GM19324 (cell line): ENCODE data around the gene TGIF1.
"Not testable (repeated sequence)": the region's sequence is repeated elsewhere in the genome, so short reads cannot be mapped to it uniquely, and the experiment has no call there.

Source experiments
- ATAC-seq: cut with Tn5 transposase; IDR thresholded peaks from one replicate; pipeline ENCODE4 v1.9.1; 2021; ENCODE audit warnings: mild to moderate bottlenecking, moderate library complexity; ENCODE audit not compliant: unreplicated experiment, low FRiP score

Gene TGIF1

DNA sequence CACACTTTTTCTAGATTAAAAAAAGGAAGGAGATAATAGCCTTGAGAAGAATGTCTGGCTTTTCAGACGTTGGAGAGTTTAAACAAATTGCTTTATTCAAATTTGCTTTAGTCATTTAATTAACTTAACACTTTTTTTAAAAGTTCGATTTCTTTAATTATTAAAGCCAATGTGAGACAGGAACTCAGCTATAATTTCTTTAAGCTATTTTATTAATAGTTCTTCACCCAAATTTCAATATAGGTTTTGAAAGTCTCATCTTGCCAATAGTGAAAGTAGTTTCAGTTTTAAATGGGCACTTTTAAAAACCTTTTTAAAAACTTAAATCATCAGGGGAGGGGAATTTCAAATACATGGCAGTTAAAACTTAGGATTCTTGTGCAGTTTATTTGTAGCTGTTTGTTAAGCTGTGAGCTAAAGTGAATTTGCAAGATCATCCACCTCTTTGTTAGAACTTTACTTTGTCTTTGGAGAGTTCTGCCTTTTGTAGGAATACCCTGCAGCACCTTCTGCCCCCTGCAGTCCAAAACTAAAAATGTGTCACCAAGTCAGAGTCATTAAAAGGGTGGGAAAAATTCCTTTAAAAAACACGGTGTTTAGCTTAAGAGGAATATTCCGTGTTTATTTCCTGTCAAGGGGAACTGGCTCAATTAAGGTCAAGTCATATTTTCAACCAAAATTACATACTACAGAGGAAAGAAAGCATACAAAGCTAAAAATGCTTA, 4.6 kb downstream of the TGIF1 start:
- no peak for ATAC-seq

DNA sequence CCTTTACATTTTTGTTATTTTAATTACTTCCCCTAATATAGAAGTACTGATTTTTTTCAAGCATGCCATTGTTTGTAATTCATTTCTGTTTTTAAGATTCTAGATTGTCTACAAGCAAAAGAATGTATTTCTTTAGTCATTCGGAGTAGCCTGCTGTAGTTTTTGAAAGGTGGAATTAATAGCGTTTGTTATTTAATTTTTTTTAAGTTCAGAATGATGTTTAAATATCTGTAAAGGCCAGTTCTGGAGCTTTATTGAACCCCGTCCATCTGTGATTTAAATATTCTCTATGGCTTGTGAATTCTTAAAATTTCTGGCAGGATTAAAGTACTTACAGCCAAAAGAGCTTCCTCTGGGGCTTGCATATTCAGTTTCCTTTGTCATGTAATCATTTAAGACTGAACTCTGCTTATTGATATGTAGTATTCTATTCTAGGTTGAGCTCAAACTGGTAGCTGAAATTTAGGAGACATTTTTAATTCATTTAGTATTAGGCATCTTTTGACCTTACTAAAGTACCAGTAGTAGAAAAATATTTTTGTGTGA, 5.2 kb downstream of the TGIF1 start:
- no peak for ATAC-seq

DNA sequence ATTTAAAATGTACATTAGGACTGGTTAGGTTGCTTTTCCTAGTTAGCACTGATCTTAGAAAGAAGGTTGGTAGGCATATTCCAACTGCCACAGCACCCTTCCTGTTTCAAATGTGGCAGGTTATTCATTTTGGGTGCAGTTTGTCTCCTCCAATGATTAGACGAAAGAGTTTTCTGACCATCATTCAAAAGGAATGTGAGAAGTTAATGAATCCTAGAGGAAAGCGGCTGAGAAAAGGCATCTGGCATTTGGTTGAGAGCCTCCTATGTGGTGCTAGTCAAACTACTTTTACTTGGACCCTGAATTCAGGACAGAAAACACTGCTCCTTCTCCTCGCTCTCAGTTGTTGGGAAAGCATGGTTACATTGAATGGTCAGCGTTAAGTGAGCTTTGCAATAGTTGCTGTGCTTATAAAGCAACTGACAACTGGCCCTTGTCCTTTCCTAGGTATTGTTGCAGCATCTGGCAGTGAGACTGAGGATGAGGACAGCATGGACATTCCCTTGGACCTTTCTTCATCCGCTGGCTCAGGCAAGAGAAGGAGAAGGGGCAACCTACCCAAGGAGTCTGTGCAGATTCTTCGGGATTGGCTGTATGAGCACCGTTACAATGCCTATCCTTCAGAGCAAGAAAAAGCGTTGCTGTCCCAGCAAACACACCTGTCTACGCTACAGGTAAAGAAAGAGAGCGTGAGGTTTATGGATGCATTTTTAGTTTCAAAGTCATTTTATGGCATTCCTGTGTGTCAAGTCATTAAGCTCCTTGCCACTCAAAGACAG, 6.1 kb downstream of the TGIF1 start:
- ATAC-seq, result no peak

DNA sequence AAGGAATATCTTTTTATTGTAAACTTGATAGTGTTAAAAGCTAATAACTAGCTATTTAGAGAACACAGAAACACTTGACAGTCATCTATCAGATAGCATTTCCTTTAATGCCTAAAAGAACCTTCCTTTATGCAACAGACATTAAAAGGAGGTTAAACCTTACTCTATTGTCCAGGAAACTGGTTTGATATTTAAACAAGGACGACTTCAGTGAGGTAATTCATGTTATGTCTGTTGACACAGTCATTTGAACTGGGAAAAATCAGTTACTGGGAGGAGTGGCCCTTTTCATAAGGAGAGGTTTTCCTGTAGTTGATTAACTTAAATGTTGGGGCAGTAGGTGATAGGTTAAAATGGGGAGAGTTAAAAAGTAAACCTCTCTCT, 6.7 kb downstream of the TGIF1 start:
- no peak for ATAC-seq

DNA sequence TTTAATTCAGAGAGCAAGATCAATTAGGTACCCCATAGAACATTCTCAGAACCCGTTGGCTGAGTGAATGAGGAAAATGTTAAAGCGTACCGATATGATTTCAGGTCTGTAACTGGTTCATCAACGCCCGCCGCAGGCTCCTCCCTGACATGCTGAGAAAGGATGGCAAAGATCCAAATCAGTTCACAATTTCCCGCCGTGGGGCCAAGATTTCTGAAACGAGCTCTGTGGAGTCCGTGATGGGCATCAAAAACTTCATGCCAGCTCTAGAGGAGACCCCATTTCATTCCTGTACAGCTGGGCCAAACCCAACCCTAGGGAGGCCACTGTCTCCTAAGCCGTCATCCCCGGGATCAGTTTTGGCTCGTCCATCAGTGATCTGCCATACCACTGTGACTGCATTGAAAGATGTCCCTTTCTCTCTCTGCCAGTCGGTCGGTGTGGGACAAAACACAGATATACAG, 7.3 kb downstream of the TGIF1 start:
- ATAC-seq, result no peak

DNA sequence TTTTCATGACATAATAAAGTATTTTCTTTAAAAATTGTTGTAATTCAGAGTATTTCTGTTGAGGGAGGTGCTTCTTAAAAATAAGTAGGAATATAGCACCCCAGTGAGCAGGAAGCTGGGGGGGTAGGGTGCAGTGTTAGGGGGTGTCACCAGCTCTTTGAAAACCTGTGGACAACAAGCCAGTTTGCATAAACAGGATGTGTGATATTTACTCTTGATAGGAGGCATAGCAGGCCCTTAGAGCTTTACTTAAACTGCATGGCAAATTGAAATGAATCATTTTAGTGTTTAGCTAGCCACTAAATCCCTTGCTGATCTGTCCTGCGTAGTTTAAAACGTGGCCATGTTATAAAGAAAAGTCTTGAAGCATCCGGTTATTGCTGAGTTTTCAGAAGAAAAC, 8.4 kb downstream of the TGIF1 start:
- ATAC-seq, result no peak

DNA sequence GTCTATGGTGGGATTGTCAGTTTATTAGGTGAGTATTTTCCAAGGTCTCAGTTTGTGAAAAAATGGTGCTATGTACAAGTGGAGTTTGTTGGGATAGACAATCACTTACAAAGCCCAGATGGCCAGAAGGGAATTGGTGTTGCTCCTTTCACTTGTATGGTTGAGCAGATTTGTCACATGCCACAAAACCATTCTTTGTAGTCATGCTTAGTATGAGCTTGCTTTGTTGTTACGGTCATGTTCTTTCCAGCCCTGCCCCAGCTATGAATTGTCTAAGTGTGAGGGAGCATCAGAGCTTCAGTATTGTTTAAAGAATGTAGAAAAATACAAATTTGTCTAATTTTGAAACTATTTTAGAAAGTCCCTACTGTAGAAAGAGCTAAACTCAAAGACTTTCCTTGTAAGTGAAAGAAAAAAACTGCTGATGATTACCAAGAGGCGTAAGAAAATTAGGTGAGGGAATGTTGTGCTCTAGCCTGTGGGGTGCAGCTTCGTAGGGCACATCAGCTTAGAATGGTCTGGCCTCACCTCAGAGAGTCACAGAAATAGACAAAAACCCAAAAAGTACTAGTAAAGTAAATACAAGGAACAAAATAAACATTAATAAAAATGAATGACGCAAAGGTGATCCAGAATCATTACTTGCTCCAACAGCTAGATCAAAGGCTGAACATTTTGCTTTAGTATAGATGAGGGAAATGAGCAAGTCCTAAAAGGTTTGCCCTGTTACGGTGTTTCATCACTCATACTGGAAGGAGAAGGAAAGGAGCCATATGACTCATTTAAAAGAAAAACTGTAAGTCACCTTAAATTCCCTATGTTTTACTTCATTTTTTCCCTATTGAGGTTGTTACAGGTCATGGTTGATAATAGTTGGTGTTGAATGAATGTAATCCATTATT, 9.2 kb downstream of the TGIF1 start:
- ATAC-seq, result no peak

DNA sequence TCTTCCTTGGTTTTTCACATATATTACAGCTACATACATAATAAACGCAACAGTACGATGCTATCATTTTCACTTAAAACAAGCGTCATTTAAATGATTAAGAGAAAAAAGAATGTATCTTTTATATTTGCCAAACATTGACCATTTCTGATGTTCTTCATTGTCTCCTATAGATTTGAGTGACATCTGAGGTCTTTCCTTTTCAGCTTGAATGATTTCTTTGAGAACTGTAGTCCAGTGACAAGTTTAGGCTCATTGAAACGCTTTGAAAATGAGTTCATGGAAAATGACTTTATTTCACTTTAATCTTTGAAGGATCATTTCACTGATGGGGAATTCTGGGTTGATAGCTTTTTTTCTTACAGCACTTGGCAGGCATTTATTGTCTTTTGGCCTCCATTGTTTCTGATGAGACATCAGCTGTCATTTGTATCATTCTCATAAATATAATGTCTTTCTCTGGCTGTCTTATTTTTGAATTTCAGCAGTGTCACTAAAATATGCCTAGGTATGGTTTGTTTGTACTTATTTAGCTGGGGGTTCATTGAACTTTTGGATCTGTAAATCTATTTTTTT, 10.9 kb downstream of the TGIF1 start:
- ATAC-seq, result no peak

DNA sequence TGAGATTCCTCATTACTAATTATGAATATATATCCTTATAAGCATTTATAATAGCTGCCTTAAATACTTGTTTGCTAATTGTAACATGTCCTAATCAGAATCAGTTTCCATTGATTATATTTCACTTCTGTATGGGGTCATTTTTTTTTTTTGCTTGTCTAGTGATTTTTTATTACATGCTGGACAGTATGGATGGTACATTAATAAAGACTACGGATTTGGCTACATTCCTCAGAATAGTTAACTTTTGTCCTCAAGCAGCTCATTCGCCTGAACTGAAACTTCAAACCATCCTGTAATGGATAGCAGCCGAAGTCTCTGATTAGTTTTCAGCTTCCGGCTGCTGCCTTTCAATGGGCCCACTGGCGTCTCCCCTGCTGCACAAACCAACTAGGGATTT, 11.7 kb downstream of the TGIF1 start:
- ATAC-seq, result no peak

DNA sequence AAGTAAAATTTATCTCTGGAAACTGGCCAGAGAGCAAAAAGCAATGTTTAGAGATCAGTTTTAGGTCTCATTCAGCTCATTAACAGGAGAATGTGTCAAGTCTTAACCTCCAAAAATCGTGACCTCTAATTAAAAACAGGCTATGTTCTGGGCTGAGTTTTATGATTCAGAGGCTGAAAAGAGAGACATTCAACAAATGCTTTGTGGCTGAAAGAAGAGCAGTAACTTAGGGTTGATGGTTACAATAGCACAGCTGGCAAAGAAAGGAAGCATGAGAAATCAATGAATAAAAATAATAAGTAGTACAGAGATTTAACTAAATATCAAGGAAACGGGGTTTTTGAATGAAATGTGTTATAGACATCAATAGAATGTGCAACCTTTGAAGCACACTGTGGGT, 13.1 kb downstream of the TGIF1 start:
- ATAC-seq, result no peak

DNA sequence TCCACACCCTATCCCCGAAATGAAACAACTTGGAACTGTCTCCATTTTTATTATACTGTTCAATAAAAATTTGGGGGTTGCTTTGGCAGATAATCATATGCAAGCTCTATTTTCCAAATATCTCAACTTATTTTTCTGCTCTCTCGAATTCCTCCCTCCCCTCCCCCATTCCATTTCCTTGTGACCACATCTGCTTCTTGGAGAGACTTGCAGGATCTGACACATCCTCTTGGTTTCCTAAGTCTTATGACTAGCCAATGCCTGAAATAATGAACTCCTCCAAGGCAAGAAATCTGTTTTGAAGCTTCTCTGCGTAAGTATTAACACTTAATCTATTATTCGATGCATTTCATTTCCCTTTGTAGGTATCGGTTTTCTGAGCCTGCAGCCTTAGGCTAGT, 16.1 kb downstream of the TGIF1 start:
- no peak for ATAC-seq

DNA sequence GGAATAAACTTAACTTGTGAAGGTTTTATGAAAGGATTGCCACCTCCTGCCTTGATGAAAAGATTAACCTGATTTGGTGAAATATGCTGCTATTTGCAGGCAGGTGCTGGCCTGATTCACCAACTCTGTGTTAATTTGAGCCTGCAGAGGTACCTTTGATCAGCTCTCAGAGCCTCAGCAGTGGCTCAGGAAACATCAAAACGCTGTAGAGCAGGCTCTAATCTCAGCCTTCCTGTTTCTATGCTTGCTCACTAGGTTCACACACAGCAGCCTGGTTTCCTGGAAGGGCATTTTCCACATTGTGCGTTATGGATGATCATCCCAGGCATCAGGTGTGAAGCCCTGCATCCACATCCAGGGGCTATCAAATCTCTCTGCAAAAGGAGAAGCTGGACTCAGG, 16.9 kb downstream of the TGIF1 start:
- no peak for ATAC-seq

DNA sequence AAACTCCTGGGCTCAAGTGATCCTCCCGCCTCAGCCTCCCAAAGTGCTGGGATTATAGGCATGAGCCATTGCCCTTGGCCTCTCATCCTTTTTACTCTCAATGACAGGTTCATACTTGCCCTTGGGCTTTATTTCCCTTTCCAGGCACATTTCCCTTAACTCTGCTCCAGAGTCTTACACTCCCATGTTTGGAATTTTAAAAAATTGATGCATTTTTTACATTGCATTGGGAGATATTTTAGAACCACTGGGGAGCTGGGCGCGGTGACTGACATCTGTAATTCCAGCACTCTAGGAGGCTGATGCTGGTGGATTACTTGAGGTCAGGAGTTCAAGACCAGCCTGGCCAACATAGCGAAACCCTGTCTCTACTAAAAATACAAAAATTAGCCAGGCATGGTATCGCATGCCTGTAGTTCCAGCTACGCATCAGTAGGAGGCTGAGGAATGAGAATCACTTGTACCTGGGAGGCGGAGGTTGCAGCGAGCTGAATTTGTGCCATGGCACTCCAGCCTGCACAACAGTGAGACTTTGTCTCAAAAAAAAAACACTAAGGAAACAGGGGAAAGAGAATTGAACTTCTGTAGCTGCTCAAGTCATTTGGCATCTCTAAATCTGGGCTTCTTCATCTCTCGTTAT, 18.2 kb downstream of the TGIF1 start:
- no peak for ATAC-seq

DNA sequence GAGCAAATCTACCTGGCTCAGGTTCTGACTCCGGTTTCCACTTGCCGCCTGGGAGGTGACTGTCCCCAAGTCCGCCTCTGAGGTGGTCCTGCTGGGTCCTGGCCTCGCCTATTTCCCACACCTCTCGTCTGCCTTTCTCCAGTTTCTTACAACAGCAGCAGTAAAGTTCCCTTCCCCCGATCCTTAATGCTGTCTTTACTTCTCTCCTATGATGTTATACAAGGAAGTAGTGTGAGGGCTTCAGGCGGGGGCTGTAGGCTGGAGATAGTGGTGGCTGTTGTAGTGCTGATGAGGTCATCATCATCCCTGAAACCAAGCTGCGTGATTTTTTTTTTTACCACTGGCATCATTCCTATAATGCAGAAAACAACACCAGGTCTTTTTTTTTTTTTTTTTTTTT, 18.9 kb downstream of the TGIF1 start:
- no peak for ATAC-seq

DNA sequence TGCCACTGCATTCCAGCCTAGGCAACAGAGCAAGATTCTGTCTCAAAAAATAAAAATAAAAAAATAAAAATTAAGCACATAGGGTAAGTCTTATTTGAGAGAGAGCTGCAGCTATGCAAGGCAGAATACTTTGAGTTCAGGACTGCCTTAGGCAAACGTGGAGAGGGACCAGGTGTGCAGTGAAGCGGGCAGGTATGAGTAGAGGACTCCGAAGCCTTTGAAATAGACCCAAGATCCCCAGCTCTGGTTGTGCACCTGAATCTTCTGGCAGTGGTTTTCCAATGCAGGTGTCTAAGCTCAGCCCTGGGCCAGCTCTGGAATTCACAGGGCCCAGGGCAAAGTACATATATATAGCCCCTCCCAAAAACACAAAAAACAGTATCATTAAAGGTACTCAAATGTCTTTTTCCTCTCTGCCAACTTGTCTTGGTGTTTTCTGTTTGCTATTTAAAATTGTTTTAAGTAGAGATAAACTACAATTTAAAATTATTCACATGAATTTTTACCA, 21.2 kb downstream of the TGIF1 start:
- no peak for ATAC-seq

DNA sequence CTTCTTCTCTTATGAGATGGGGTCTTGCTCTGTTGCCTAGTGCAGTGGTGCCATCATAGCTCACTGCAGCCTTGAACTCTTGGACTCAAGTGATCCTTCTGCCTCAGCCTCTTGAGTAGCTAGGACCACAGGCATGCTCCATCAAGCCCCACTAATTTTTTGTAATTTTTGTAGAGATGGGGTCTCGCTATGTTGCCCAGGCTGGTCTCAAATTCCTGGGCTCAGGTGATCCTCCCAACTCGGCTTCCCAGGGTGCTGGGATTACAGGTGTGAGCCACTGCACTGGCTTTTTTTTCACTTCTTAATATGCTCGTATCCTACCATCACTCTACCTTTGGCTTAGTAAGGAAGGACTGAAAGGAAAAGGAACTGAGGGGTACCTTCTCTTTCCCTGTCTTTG, 22.1 kb downstream of the TGIF1 start:
- not testable (repeated sequence) for ATAC-seq

DNA sequence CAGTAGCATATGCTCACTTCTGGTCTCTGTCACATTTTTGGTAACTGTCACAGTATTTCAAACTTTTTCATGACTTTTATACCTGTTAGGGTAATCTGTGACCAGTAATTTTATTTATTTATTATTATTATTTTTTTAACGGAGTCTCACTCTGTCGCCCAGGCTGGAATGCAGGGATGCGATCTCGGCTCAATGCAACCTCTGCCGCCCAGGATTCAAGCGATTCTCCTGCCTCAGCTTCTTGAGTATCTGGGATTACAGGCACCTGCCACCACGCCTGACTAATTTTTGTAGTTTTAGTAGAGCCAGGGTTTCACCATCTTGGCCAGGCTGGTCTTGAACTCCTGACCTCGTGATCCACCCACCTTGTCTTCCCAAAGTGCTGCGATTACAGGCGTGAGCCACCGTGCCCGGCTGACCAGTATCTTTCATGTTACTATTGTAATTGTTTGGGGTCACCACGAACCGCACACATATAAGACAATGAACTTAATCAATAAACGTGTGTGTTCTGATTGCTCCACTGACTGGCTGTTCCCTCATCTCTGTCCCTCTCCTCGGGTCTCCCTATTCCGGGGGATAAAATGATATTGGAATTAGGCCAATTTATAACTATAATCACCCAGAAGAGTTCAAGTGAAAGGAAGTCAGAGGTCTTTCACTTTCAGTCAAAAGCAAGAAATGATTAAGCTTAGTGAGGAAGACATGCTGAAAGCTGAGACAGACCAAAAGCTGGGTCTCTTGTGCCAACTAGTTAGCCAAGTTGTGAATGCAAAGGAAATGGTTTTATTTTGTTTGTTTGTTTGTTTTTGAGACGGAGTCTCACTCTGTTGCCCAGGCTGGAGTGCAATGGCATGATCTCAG, 22.9 kb downstream of the TGIF1 start:
- no peak for ATAC-seq

DNA sequence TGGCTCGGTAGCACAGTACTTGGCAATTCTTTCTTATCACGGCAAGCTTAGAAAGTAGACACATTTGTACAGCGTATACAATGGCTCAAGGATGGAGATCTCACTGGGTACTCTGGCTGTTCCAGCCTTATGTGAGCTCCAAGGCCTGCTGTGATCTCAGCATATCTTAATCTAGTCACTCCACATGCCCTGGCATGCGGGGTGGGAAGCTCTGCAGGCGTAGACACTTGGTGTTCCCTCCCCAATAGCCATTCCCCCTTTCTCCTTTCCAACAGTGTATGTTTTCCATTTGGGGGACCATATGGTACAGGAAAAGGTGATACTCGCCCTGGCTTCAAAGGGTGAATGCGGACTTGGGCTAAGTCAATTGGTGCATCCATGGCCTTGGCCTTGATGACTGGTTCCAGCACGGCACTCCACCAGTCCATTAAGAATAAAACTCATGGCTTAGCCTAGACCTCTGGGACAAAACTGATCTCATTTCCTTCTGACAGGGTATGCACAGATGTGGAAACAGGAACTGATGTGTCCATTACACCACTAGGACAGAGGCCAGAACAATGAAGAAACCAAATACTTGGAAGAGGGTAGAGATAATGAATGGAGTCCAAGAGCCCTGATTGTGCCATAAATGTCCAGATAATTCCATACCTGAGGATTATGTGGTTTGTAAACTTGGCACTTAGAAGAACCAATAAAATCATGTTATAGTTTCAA, 28.4 kb downstream of the TGIF1 start:
- no peak for ATAC-seq
